ENCODE results near the gene CFAP107.
A peak's percentile ranks its signal among the peaks of the same experiment; 100 is the strongest.
"Not testable (repeated sequence)": the region's sequence is repeated elsewhere in the genome, so short reads cannot be mapped to it uniquely, and the experiment has no call there.

Gene CFAP107

DNA sequence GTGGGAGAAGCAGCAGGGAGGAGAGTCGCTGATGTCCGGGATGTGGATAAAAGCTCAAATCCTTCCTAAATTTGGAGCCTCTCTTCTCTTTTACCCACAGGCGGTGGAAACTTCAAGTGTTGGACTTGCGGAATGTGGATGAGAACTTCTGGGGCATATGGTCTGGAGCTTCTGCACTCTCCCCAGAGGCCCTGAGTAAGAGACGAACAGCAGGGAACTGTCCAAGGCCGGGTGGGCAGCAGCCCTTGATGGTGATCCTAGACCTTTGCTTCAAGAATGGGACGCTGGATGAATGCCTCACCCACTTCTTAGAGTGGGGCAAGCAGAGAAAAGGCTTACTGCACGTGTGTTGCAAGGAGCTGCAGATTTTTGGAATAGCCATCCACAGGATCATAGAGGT is 29.4 kb downstream of the CFAP107 start:
- no peak for DNase-seq (ENCODE audit: low read depth)
- TF ChIP-seq, protein P1, sequence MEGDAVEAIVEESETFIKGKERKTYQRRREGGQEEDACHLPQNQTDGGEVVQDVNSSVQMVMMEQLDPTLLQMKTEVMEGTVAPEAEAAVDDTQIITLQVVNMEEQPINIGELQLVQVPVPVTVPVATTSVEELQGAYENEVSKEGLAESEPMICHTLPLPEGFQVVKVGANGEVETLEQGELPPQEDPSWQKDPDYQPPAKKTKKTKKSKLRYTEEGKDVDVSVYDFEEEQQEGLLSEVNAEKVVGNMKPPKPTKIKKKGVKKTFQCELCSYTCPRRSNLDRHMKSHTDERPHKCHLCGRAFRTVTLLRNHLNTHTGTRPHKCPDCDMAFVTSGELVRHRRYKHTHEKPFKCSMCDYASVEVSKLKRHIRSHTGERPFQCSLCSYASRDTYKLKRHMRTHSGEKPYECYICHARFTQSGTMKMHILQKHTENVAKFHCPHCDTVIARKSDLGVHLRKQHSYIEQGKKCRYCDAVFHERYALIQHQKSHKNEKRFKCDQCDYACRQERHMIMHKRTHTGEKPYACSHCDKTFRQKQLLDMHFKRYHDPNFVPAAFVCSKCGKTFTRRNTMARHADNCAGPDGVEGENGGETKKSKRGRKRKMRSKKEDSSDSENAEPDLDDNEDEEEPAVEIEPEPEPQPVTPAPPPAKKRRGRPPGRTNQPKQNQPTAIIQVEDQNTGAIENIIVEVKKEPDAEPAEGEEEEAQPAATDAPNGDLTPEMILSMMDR (IDR thresholded peaks at IDR 0.05; ENCODE audit: low read length, missing control alignments): no peak
- no peak overlapping the region for H3K4me3 ChIP-seq (replicated peaks; ENCODE audit: low read depth, low read length)

GRCh38 chr1:12776801-12777557 is 31.0 kb downstream of the CFAP107 start:
- TF ChIP-seq, protein P1 (IDR thresholded peaks at IDR 0.05; ENCODE audit: low read length, missing control alignments): no peak
- H3K4me3 ChIP-seq (replicated peaks; ENCODE audit: low read depth, low read length): no peak overlapping the region
- DNase-seq (ENCODE audit: low read depth): no peak

DNA sequence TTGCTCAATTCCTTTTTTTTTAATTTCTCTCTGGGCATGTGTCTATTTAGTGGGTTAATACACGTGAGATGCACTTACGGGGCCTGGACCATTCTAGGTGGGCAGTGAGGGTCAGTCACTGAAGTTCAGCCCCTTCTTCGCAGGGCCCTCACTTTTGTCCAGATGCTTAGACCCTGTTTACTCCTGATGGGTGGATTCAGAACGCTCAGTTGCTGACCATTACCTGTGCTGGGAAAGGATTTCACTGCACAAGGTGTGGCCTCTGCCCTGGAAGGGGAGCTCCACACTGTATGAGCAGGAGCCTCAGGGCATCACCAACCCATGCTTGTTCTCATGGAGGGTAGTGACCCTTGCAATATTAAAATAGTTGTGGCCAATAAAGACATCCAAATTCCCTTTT is 32.1 kb downstream of the CFAP107 start:
- H3K4me3 ChIP-seq (replicated peaks; ENCODE audit: low read depth, low read length): no peak overlapping the region
- DNase-seq (ENCODE audit: low read depth): no peak
- TF ChIP-seq, protein P1 (IDR thresholded peaks at IDR 0.05; ENCODE audit: low read length, missing control alignments): no peak

GRCh38 chr1:12778907-12779306 is 32.9 kb downstream of the CFAP107 start:
- H3K4me3 ChIP-seq (replicated peaks; ENCODE audit: low read depth, low read length): no peak overlapping the region
- TF ChIP-seq, protein P1 (IDR thresholded peaks at IDR 0.05; ENCODE audit: low read length, missing control alignments): no peak

DNA sequence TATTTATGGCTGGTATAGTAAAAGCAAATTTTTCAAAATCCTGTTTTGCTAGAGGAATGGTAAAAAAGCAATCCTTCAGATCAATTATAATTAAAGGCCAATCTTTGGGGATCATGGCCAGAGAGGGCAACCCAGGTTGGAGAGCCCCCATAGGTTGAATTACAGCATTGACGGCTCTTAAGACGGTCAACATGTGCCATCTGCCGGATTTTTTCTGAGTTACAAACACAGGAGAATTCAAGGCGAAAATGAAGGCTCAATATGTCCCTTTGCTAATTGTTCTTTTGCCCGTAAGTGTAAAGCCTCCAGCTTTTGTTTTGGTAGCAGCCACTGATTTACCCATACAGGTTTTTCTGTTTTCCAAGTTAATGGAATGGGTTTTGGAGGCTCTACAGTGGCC is 35.5 kb downstream of the CFAP107 start:
- H3K4me3 ChIP-seq (replicated peaks; ENCODE audit: low read depth, low read length); DNase-seq (ENCODE audit: low read depth): not testable (repeated sequence)

More at GRCh38 chr1:12778907-12779306, 32.9 kb downstream of the CFAP107 start:
- no peak for DNase-seq (ENCODE audit: low read depth)

DNA sequence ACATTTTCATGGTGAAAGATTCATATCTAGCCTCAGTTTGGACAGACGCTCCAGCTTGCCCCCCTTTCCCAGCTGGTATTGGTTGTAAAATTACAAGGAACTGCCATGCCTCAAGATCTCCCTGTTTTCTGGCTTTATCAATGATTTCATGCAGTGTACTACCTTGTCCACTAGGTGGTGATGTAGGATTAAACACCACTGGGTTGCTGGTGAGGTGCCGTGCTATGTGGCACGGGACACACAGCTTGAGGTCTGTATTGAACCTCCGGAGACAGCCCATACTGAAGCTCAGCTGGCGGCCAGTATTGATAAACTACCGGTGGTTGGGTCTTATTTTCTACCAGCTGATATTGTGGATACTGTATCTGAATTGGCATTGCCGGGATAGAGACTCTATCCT is 37.8 kb downstream of the CFAP107 start:
- peak; percentile 9 for DNase-seq (ENCODE audit: low read depth)
- not testable (repeated sequence) for H3K4me3 ChIP-seq (replicated peaks; ENCODE audit: low read depth, low read length)

DNA sequence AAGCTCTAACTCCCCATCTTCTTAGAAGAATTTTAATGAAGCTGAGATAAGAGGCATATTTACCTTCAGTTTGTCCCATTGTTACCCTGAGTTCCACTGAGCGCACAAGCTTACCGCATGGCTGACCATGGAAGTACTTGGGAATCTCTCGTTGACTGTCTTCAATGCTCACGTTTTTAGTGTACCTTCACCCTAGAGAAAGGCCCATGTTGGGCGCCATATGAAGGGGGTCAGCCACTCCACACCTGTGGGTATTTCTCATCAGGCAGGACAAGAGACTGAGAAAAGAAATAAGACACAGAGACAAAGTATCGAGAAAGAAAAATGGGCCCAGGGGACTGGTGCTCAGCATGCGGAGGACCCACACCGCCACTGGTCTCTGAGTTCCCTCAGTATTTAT is 38.7 kb downstream of the CFAP107 start:
- H3K4me3 ChIP-seq (replicated peaks; ENCODE audit: low read depth, low read length): not testable (repeated sequence)
- DNase-seq (ENCODE audit: low read depth): peak; percentile 6

DNA sequence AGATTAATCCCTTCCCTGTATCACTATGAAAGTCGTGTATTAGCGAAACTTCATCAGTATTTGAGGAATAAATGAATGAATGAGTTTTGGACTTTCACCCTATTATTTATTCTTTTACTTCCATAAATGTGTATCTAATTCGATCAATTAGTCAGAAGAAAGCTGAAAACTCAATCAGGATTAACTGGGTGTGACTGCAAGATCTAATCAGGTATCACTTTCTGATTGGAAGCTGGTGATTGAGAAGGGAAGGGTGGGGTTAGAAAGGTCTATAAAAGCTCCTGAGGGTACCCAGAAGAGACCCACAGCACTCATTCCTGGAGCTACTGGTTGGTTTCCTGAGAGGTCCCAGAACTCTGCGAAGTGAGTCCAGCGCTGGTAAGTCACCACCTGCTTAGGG is 45.1 kb downstream of the CFAP107 start, which contains the start of gene PRAMEF1:
Gene PRAMEF1 (plus strand): TSS at position 301 of the 400 bp plus-strand sequence. CDS start 1,831 bp downstream, outside the sequence.
- H3K4me3 ChIP-seq (replicated peaks; ENCODE audit: low read depth, low read length); DNase-seq (ENCODE audit: low read depth): not testable (repeated sequence)

DNA sequence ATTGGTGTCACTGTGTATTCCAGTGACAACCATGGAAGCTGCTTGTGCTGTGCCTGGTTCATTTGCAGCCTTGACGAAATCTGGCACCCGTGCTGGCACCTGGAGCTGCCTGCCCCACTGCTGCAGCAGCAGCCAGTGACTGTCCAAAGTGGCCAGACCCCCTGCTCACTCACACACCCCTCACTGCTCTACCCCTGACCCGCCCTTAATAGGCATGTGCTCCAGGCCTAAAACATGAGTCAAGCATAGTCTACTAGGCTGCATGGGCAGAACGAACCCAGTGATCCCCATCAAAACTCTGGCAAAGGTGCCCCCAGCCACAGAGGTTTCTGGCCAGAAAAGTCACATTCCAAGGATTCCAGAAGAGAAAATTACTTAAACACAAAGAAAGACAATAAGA is 52.9 kb downstream of the CFAP107 start:
- DNase-seq (ENCODE audit: low read depth): no peak
- H3K4me3 ChIP-seq (replicated peaks; ENCODE audit: low read depth, low read length): no peak overlapping the region
- TF ChIP-seq, protein P1 (IDR thresholded peaks at IDR 0.05; ENCODE audit: low read length, missing control alignments): no peak
